IMR-90 (cell line): ENCODE data around the gene SPATC1L. TPM values are rescaled to one million over a fixed set of nuclear protein-coding genes. Genes with fewer than 3 reads are reported as not detected.
A peak's percentile ranks its signal among the peaks of the same experiment; 100 is the strongest.

ENCODE experiments used
- ATAC-seq: fragments of 200-7000 bp; cut with Tn5 transposase; 2 replicates; pipeline ENCODE4 v1.9.1; 2020; ENCODE audit warnings: low read depth, mild to moderate bottlenecking, moderate library complexity
- BruUV-seq: library from RNA; stranded (reverse); fragments of 400-500 nt; replicated peaks from 2 replicates; lab custom pipeline; 2021; lab: Mats Ljungman, UMichigan
- CTCF ChIA-PET: fragments of 300-600 bp; formaldehyde crosslinking; extraction: SDS; loops from one replicate; lab custom pipeline; 2021; ENCODE audit warnings: antibody characterized with exemption; lab: Yijun Ruan, JAX
- POLR2A ChIA-PET: fragments of 300-600 bp; sonication (Branson Sonifier 250); formaldehyde crosslinking; loops from one replicate; lab custom pipeline; 2022; ENCODE audit warnings: antibody characterized with exemption; ENCODE audit not compliant: unreplicated experiment; lab: Charles Lee
- DNase-seq: peaks from one replicate; pipeline ENCODE4 v3.0.0; 2013
- H2AFZ ChIP-seq: replicated peaks from 2 replicates; pipeline ENCODE3; 2013; ENCODE audit warnings: low read length, mild to moderate bottlenecking; ENCODE audit not compliant: poor library complexity
- H2AK5ac ChIP-seq: 2 replicates; pipeline ENCODE4 v1.6.1; 2013; ENCODE audit warnings: low read depth, low read length, inconsistent platforms
- H2AK9ac ChIP-seq: replicated peaks from 2 replicates; pipeline ENCODE3; 2013; ENCODE audit warnings: mild to moderate bottlenecking, low read depth, low read length, moderate library complexity; ENCODE audit not compliant: poor library complexity
- H2BK120ac ChIP-seq: 2 replicates; pipeline ENCODE4 v1.6.1; 2013; ENCODE audit warnings: low read depth, low read length, inconsistent platforms
- H2BK15ac ChIP-seq: 3 replicates; pipeline ENCODE4 v1.6.1; 2013; ENCODE audit warnings: low read depth, low read length, inconsistent platforms
- H2BK20ac ChIP-seq: 2 replicates; pipeline ENCODE4 v1.6.1; 2013; ENCODE audit warnings: low read depth, mild to moderate bottlenecking, inconsistent platforms, low read length, moderate library complexity
- H2BK5ac ChIP-seq: 2 replicates; pipeline ENCODE4 v1.6.1; 2013; ENCODE audit warnings: mild to moderate bottlenecking, low read depth, low read length, inconsistent platforms; ENCODE audit not compliant: poor library complexity, severe bottlenecking
- H3K14ac ChIP-seq: replicated peaks from 2 replicates; pipeline ENCODE4 v1.6.1; 2013; ENCODE audit warnings: low read depth, low read length, inconsistent platforms
- H3K18ac ChIP-seq: 2 replicates; pipeline ENCODE4 v1.6.1; 2013; ENCODE audit warnings: low read depth, low read length, control low read depth
- H3K23ac ChIP-seq: 2 replicates; pipeline ENCODE4 v1.6.1; 2013; ENCODE audit warnings: low read depth, low read length, inconsistent platforms
- H3K27ac ChIP-seq: 2 replicates; pipeline ENCODE4 v1.5.1; 2013; ENCODE audit warnings: mild to moderate bottlenecking, control low read depth, low read length; ENCODE audit not compliant: insufficient read depth
- H3K27me3 ChIP-seq: 2 replicates; pipeline ENCODE4 v1.6.1; 2013; ENCODE audit warnings: low read length; ENCODE audit not compliant: control insufficient read depth, insufficient read depth
- H3K36me3 ChIP-seq: 2 replicates; pipeline ENCODE4 v1.6.1; 2013; ENCODE audit warnings: low read length, mixed read lengths; ENCODE audit not compliant: control insufficient read depth, insufficient read depth
- H3K4ac ChIP-seq: 2 replicates; pipeline ENCODE4 v1.6.1; 2013; ENCODE audit warnings: low read depth, low read length, inconsistent platforms
- H3K4me1 ChIP-seq: 2 replicates; pipeline ENCODE4 v1.6.1; 2013; ENCODE audit warnings: low read length, mixed read lengths; ENCODE audit not compliant: control insufficient read depth, insufficient read depth
- H3K4me2 ChIP-seq: 2 replicates; pipeline ENCODE4 v1.6.1; 2013; ENCODE audit warnings: low read depth, mild to moderate bottlenecking, control low read depth, low read length, moderate library complexity
- H3K4me3 ChIP-seq: 2 replicates; pipeline ENCODE4 v1.5.1; 2013; ENCODE audit warnings: low read depth, mild to moderate bottlenecking, control low read depth, low read length, moderate library complexity; ENCODE audit not compliant: insufficient read depth
- H3K56ac ChIP-seq: 2 replicates; pipeline ENCODE4 v1.6.1; 2013; ENCODE audit warnings: low read length, inconsistent platforms; ENCODE audit not compliant: insufficient read depth; ENCODE audit errors: extremely low read depth
- H3K79me1 ChIP-seq, 2 experiments: 2 replicates each; pipeline ENCODE4 v1.6.1; 2013; ENCODE audit warnings: low read length in 2 of 2, inconsistent platforms in 1 of 2, low read depth in 1 of 2
- H3K9ac ChIP-seq: 2 replicates; pipeline ENCODE4 v1.6.1; 2013; ENCODE audit warnings: low read depth, low read length, control low read depth
- H3K9me1 ChIP-seq: 2 replicates; pipeline ENCODE4 v1.6.1; 2013; ENCODE audit warnings: low read length, inconsistent platforms; ENCODE audit not compliant: insufficient read depth
- H3K9me3 ChIP-seq: 2 replicates; pipeline ENCODE4 v1.6.1; 2013; ENCODE audit warnings: low read length; ENCODE audit not compliant: control insufficient read depth, insufficient read depth
- H4K20me1 ChIP-seq: 2 replicates; pipeline ENCODE4 v1.6.1; 2013; ENCODE audit warnings: low read length, inconsistent platforms; ENCODE audit not compliant: insufficient read depth
- H4K5ac ChIP-seq: 2 replicates; pipeline ENCODE4 v1.6.1; 2013; ENCODE audit warnings: mild to moderate bottlenecking, low read depth, low read length, control low read depth
- H4K8ac ChIP-seq, 2 experiments: 2 replicates each; pipeline ENCODE4 v1.6.1; 2013; ENCODE audit warnings: low read depth in 2 of 2, low read length in 2 of 2, control low read depth in 1 of 2, inconsistent platforms in 1 of 2
- H4K91ac ChIP-seq: 2 replicates; pipeline ENCODE4 v1.6.1; 2013; ENCODE audit warnings: low read depth, low read length, inconsistent platforms; ENCODE audit not compliant: insufficient read depth
- BHLHE40 ChIP-seq: fragments of 150-350 bp; IDR thresholded peaks from 2 replicates; pipeline ENCODE4 v1.6.1; 2016; ENCODE audit warnings: mild to moderate bottlenecking, low read depth, low read length
- CEBPB ChIP-seq: IDR thresholded peaks from 2 replicates; pipeline ENCODE4 v1.6.1; 2012; ENCODE audit warnings: low read depth, low read length, improper control_type of control experiment
- CHD1 ChIP-seq: IDR thresholded peaks from 2 replicates; pipeline ENCODE4 v1.6.1; 2012; ENCODE audit warnings: low read depth, low read length, improper control_type of control experiment
- ELK1 ChIP-seq: fragments of 150-350 bp; IDR thresholded peaks from 2 replicates; pipeline ENCODE4 v1.6.1; 2016; ENCODE audit warnings: low read depth, mild to moderate bottlenecking, low read length, moderate library complexity, borderline replicate concordance
- FOS ChIP-seq: fragments of 150-350 bp; IDR thresholded peaks from 2 replicates; pipeline ENCODE4 v1.6.1; 2016; ENCODE audit warnings: low read depth, low read length
- MAFK ChIP-seq: IDR thresholded peaks from 2 replicates; pipeline ENCODE4 v1.6.1; 2012; ENCODE audit warnings: low read depth, low read length, improper control_type of control experiment
- MAZ ChIP-seq: IDR thresholded peaks from 2 replicates; pipeline ENCODE4 v1.6.1; 2012; ENCODE audit warnings: low read depth, mild to moderate bottlenecking, low read length, improper control_type of control experiment, moderate library complexity, borderline replicate concordance
- MXI1 ChIP-seq: IDR thresholded peaks from 2 replicates; pipeline ENCODE4 v1.6.1; 2012; ENCODE audit warnings: low read depth, mild to moderate bottlenecking, low read length, moderate library complexity, borderline replicate concordance
- NFE2L2 ChIP-seq: fragments of 150-350 bp; IDR thresholded peaks from 2 replicates; pipeline ENCODE4 v1.6.1; 2016; ENCODE audit warnings: low read depth, mild to moderate bottlenecking, low read length
- POLR2A ChIP-seq: IDR thresholded peaks from 2 replicates; pipeline ENCODE4 v1.6.1; 2012; ENCODE audit warnings: mild to moderate bottlenecking, low read depth, low read length
- RAD21 ChIP-seq: IDR thresholded peaks from 2 replicates; pipeline ENCODE4 v1.6.1; 2012; ENCODE audit warnings: low read length, improper control_type of control experiment
- RCOR1 ChIP-seq: IDR thresholded peaks from 2 replicates; pipeline ENCODE4 v1.6.1; 2012; ENCODE audit warnings: mild to moderate bottlenecking, low read length, improper control_type of control experiment; ENCODE audit not compliant: insufficient replicate concordance
- RFX5 ChIP-seq: IDR thresholded peaks from 2 replicates; pipeline ENCODE4 v1.8.0; 2012; ENCODE audit warnings: low read depth, mild to moderate bottlenecking, low read length, moderate library complexity
- SMC3 ChIP-seq: fragments of 150-350 bp; IDR thresholded peaks from 2 replicates; pipeline ENCODE4 v1.6.1; 2016; ENCODE audit warnings: low read depth, mild to moderate bottlenecking, antibody characterized with exemption, low read length, moderate library complexity
- USF2 ChIP-seq: fragments of 150-350 bp; IDR thresholded peaks from 2 replicates; pipeline ENCODE4 v1.6.1; 2017; ENCODE audit warnings: mild to moderate bottlenecking, antibody characterized with exemption, low read length, low read depth
- WGBS, 2 experiments: methylation state at CpG; one replicate each; pipeline versions ENCODE4 v1.1.5 to v1.1.7; 2013; ENCODE audit warnings: missing lambda C conversion rate in 2 of 2; ENCODE audit not compliant: insufficient read length in 1 of 2; ENCODE audit errors: extremely low coverage in 2 of 2; 5-methylcytosine and 5-hydroxymethylcytosine counted together
- dilution Hi-C: fragments of 300-500 bp; cut with HindIII; formaldehyde crosslinking; loops from one replicate; pipeline ENCODE4 v1.14.3; 2018; ENCODE audit warnings: low sequenced_read_pairs; ENCODE audit not compliant: unreplicated experiment
- in situ Hi-C: fragments of 300-500 bp; cut with MboI; formaldehyde crosslinking; loops from 3 replicates; pipeline ENCODE4 v1.14.3; 2019; ENCODE audit warnings: low sequenced_read_pairs, inconsistent platforms, mixed read lengths
- intact Hi-C: fragments of 100-400 bp; cut with micrococcal nuclease; formaldehyde crosslinking; loops from 2 replicates; pipeline ENCODE4 v1.10.0; 2022
- polyA plus RNA-seq, 3 experiments: library from polyadenylated mRNA; depleted of rRNA; stranded (reverse); fragments of >200 nt; gene quantifications; 2 replicates each; pipeline ENCODE4 v1.2.3, GENCODE V29; 2012; ENCODE audit warnings: low replicate concordance in 1 of 3
- total RNA-seq: library from RNA; depleted of rRNA; stranded (reverse); fragments of >200 nt; gene quantifications from 2 replicates; pipeline ENCODE4 v1.2.3, GENCODE V29; 2012

The SPATC1L gene
- total and polyA plus RNA-seq, 2 of the 4 experiments (the other 2 are of a cell fraction): 3.8 to 17.2 TPM

GRCh38 chr21:46228345-46229051, 44.2 kb upstream of the SPATC1L start, which contains the start of gene LSS:
TSS of gene LSS (minus strand) at chr21:46228774. CDS start at chr21:46228745, 29 bp downstream.
- Histone ChIP-seq H3K14ac (peak within 1 kb of the TSS; percentile 71), H3K9ac (peak within 1 kb of the TSS; percentile 87), H2AK9ac (peak within 1 kb of the TSS; percentile 93), H4K5ac (peak within 1 kb of the TSS; percentile 51; the same call in 1 of the 2 replicates), H3K23ac (peak within 1 kb of the TSS; percentile 67), H3K9me1 (peaks cover 13% of the 10 kb centered on the region), H3K4me3 (peak within 1 kb of the TSS; percentile 98), H3K4ac (peak within 1 kb of the TSS; percentile 89), H3K27me3 (no peaks in the 10 kb centered on the region), H2BK5ac (peak within 1 kb of the TSS; percentile 51), H3K4me2 (peak within 1 kb of the TSS; percentile 97), H4K20me1 (peaks cover 19% of the 10 kb centered on the region; the same call in 1 of the 2 replicates), H3K36me3 (peaks cover 11% of the 10 kb centered on the region), H3K4me1 (peaks cover 13% of the 10 kb centered on the region), H2AFZ (peak within 1 kb of the TSS; percentile 95), H2BK120ac (0 out of 2 replicates have a peak within 1 kb of the TSS, but pooled peaks have one; percentile 8), H2BK15ac (no peak within 1 kb of the TSS), H3K79me1 (peaks cover 9 to 50% of the 10 kb centered on the region in 2 experiments; a peak in 3 of 4 replicates), H3K18ac (peak within 1 kb of the TSS; percentile 61), H3K27ac (peak within 1 kb of the TSS; percentile 80), H3K56ac (no peak within 1 kb of the TSS; the same call in 1 of the 2 replicates), H2BK20ac (no peak within 1 kb of the TSS), H3K9me3 (no peaks in the 10 kb centered on the region), H4K8ac (peak within 1 kb of the TSS; percentile 79 to 81; a peak in 2 of 4 replicates), H2AK5ac (peak within 1 kb of the TSS; percentile 70; the same call in 1 of the 2 replicates), H4K91ac (peak within 1 kb of the TSS; percentile 31; the same call in 1 of the 2 replicates)
- POLR2A ChIA-PET: no interaction called here
- ATAC-seq (peak; percentile 96), DNase-seq (peak; percentile 97)
- dilution Hi-C loops: no loop called here
- CTCF ChIA-PET: interaction anchor here (0.5 to 1.1 kb wide), 2 partner anchors 25 to 582 kb away, joined by 3 to 4 read pairs; no protein-coding TSS in a partner anchor
- no TSS peak for BruUV-seq
- in situ Hi-C loops: no loop called here
- intact Hi-C loops: loop anchor here (1.0 kb wide), 1 partner anchor 85 kb away; no protein-coding TSS in a partner anchor
- WGBS, 2 experiments: 0% methylated on average over 25 of the region's 77 CpGs; no CpG with 5 or more reads in 1 of the 2 experiments
- TF ChIP-seq RCOR1: no peak
- no peak for TF ChIP-seq MAFK
- TF ChIP-seq CEBPB: no peak
- TF ChIP-seq SMC3: no peak
- TF ChIP-seq USF2: peak; percentile 69
- peak; percentile 92; the same call in 1 of the 2 replicates for TF ChIP-seq MAZ
- TF ChIP-seq RAD21: no peak
- no peak for TF ChIP-seq FOS
- peak; percentile 95 for TF ChIP-seq BHLHE40
- TF ChIP-seq RFX5: no peak
- TF ChIP-seq POLR2A: peak; percentile 68
- no peak for TF ChIP-seq ELK1
- peak; percentile 45 for TF ChIP-seq MXI1
- no peak; the same call in 1 of the 2 replicates for TF ChIP-seq CHD1
- no peak for TF ChIP-seq NFE2L2
